Effector memory CD4-positive, alpha-beta T cell (primary cell): ENCODE data around the gene ZNF22.

Experiments used
- DNase-seq, 3 donors: peaks; one replicate each; pipeline ENCODE4 v3.0.0-alpha.2; 2020
- H3K27ac ChIP-seq: 2 replicates; pipeline ENCODE4 v1.7.0; 2013; ENCODE audit warnings: mild to moderate bottlenecking, low read length, moderate library complexity; ENCODE audit not compliant: insufficient read depth, poor library complexity, severe bottlenecking
- H3K27me3 ChIP-seq: replicated peaks from 2 replicates; pipeline ENCODE4 v1.7.0; 2013; ENCODE audit warnings: mild to moderate bottlenecking, low read length; ENCODE audit not compliant: insufficient read depth, control insufficient read depth, poor library complexity, severe bottlenecking
- H3K36me3 ChIP-seq: 2 replicates; pipeline ENCODE4 v1.7.0; 2013; ENCODE audit warnings: mild to moderate bottlenecking, low read length, moderate library complexity; ENCODE audit not compliant: control insufficient read depth, insufficient read depth
- H3K4me1 ChIP-seq: 2 replicates; pipeline ENCODE4 v1.7.0; 2013; ENCODE audit warnings: low read length, mild to moderate bottlenecking; ENCODE audit not compliant: control insufficient read depth, insufficient read depth, poor library complexity, severe bottlenecking
- H3K4me3 ChIP-seq: 2 replicates; pipeline ENCODE4 v1.7.0; 2013; ENCODE audit warnings: low read length, low read depth, mild to moderate bottlenecking; ENCODE audit not compliant: insufficient read depth, poor library complexity, severe bottlenecking
- H3K9me3 ChIP-seq: 2 replicates; pipeline ENCODE4 v1.7.0; 2013; ENCODE audit warnings: mild to moderate bottlenecking, low read length, moderate library complexity; ENCODE audit not compliant: control insufficient read depth

The ZNF22 gene

DNA sequence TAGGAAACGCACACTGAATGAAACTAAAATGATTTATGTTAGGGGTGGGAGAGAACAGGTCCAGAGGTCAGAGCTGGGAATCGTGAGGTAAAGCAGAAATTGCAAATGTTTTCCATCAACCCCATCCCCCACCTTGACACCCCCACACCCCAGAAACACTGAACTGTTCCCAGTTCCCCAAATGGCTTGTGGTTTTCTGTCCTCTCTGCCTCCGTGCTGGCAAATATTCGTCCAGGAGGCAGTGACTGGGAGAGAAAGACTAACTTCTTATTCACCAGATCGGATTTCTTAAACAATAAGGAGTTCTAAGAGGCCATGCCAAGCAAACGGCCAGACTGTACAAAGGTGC, 41.9 kb upstream of the ZNF22 start:
- no peak for DNase-seq
- Histone ChIP-seq H3K9me3 (no peaks in the 10 kb centered on the region), H3K36me3 (no peaks in the 10 kb centered on the region), H3K27me3 (no peaks in the 10 kb centered on the region), H3K4me3 (peak overlapping the region; percentile 70), H3K4me1 (peaks cover 17% of the 10 kb centered on the region), H3K27ac (peak overlapping the region; percentile 58)

DNA sequence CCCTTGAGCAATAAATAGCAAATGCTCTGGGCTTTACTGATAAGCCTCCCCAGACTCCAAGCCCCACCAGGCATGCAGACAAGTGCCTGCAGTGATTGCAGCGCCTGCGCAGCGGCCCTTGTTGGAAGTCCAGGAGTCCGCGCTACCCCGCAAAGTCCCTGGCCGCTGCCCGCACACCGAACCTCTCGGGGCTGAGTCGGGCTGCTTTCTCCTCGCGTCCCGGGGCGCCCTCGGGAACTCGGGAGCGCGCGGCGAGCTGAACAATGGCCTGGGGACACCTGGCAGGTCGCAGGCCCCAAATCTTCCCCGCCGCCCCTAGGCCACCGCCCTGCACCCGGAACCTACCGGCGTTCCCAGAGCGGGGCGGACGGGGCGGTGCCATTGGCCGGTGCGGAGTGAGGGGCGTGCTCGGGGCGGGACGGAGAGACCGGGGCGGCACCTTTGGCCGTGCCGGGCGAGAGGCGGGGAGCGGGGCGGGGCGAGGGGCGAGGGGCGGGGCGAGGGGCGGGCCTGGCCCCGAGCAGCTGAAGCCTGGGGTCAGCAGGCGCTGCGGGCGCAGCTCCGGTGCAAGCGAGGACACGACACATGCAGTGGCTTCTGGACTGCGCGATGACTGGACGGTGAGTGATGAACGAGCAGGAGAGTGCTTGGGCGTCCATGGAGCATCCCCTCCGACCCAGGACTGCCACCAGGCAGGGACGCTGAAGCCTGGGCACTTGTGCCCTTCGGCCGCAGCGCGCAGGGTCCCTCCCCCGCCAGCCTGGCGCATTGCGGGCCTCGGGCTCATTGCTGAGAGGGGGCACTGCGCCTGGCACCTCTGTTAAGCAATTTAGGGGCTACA, 41.3 kb upstream of the ZNF22 start, which contains the start of gene RASSF4:
TSS of gene RASSF4 (plus strand) at position 556 of the 841 bp plus-strand sequence. CDS start 10,401 bp downstream, outside the sequence.
- Histone ChIP-seq H3K4me3 (peak within 1 kb of the TSS; percentile 70), H3K36me3 (no peaks in the 10 kb centered on the region), H3K4me1 (peaks cover 17% of the 10 kb centered on the region), H3K27me3 (no peaks in the 10 kb centered on the region), H3K9me3 (no peaks in the 10 kb centered on the region), H3K27ac (peak within 1 kb of the TSS; percentile 58)
- peak; percentile 82 to 86 (median 84) for DNase-seq

DNA sequence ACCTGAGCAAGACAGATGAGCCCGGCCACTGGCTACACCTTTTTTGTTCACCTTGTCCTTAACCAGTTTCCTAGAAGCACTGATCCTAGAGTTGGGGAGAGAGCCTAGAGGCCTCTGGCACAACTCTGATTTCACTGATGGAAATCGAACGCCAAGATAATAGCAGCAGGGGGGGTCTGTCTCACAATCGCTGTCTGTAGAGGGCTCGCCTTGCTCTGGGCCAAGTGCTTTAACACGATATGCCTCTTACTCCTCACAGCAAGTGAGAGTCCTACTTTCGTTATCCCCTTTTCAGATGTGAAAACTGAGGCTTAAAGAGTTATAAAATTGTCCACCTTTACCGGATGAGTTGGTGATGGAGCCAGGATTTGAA, 40.6 kb upstream of the ZNF22 start:
- H3K36me3 ChIP-seq, result no peaks in the 10 kb centered on the region
- no peak overlapping the region for H3K27ac ChIP-seq

DNA sequence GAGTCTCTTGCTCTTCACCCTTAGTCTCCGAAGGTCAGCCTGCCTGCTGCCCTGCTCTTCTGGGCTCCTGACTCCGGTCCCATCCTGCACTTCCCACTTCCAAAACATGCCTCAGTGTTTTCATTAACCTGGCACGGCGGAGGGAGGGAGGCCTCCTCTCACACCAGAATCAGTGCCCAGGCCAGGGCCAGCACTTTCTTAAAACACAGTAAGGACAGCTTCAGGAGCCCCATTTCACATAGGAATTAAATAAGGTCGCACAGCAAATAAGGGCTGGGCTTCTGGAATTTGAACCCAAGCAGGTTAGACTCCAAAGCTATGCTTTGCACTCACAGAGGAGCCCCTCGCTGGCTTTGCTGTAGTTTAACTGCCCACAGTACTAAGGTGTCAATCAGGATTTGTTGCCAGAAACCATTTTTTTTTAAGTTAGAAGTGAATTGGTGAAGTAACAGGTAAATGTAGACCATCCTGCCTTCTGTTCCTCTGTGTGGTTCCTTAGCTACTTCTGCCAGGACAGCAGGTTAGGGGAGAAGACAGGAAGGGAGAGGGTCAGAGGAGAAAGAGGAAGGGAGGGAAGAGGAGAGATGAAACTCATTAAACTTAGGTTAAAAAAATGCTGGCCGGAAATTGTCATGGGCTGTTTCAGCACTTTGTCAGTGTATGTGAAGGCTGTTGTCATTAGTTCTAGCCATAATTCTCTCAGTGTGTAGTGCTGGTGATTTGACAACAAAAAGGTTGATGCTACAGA, 40.1 kb upstream of the ZNF22 start:
- H3K9me3 ChIP-seq, result no peaks in the 10 kb centered on the region
- H3K4me3 ChIP-seq, result no peak overlapping the region
- peaks cover 17% of the 10 kb centered on the region for H3K4me1 ChIP-seq
- no peak for DNase-seq
- H3K27me3 ChIP-seq, result no peaks in the 10 kb centered on the region
- no peaks in the 10 kb centered on the region for H3K36me3 ChIP-seq
- H3K27ac ChIP-seq, result no peak overlapping the region

More for the DNA sequence above, 40.6 kb upstream of the ZNF22 start:
- no peaks in the 10 kb centered on the region for H3K27me3 ChIP-seq
- peaks cover 17% of the 10 kb centered on the region for H3K4me1 ChIP-seq
- no peak for DNase-seq
- H3K9me3 ChIP-seq, result no peaks in the 10 kb centered on the region
- peak overlapping the region; percentile 70 for H3K4me3 ChIP-seq

DNA sequence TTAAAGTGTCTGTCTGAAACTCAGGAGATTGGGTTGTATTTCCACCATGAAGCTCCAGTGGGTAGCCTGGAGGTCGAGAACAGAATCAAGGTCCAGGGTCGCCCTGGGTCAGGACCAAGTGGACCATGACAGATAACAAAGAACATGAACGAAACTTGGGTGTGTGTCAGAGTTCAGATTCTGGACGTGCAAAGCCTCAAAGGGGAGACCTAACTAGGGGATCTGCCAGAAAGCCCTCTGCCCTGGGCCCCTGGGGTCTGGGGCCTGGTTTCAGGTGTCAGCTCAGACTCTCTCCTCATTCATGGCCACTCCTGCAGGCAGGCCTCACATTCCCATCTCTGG, 39.5 kb upstream of the ZNF22 start:
- H3K9me3 ChIP-seq, result no peaks in the 10 kb centered on the region
- DNase-seq, result no peak
- H3K36me3 ChIP-seq, result no peaks in the 10 kb centered on the region
- H3K4me1 ChIP-seq, result peaks cover 17% of the 10 kb centered on the region
- H3K27ac ChIP-seq, result no peak overlapping the region
- H3K4me3 ChIP-seq, result no peak overlapping the region
- no peaks in the 10 kb centered on the region for H3K27me3 ChIP-seq

DNA sequence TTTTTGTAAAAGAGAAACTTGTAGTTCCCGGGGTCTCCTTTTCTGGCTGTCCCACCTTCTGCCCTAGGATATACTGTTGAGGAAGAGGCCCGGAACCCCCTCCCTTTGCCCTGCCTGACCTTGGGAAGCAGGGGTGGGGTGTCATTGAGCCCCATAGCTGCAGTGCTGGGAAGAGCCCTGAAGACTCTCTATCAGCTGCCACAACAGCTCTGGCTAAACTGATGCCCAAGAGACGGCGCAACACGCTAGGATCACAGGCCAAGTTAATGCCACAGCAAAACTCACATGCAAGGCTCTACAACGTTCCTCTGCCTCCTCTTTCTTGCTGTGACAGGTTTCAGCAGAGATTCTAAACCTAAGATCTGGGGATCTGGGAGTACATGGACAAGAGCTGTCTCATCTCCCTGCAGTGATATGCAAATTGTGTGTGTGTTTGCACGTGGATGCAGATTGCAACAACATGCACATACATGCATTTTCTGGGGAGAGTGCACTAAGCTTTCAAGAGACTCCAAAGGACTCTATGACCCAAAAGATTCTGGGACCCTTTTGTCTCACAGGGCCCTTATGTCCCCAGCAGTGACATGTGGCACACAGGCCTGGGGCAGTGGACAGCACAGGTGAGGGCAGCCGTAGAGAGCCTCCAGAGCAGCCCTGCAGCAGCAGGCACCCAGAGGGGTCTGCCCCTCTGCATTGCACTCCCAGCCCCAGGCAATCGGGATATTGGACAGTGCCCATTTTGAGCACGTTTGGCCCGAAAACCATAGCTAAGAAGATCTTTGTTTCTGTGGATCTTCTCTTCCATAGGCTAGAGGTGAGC, 38.6 kb upstream of the ZNF22 start:
- Histone ChIP-seq H3K27ac (no peak overlapping the region), H3K36me3 (no peaks in the 10 kb centered on the region), H3K27me3 (no peaks in the 10 kb centered on the region), H3K4me1 (peaks cover 17% of the 10 kb centered on the region), H3K9me3 (no peaks in the 10 kb centered on the region), H3K4me3 (no peak overlapping the region)
- no peak for DNase-seq

DNA sequence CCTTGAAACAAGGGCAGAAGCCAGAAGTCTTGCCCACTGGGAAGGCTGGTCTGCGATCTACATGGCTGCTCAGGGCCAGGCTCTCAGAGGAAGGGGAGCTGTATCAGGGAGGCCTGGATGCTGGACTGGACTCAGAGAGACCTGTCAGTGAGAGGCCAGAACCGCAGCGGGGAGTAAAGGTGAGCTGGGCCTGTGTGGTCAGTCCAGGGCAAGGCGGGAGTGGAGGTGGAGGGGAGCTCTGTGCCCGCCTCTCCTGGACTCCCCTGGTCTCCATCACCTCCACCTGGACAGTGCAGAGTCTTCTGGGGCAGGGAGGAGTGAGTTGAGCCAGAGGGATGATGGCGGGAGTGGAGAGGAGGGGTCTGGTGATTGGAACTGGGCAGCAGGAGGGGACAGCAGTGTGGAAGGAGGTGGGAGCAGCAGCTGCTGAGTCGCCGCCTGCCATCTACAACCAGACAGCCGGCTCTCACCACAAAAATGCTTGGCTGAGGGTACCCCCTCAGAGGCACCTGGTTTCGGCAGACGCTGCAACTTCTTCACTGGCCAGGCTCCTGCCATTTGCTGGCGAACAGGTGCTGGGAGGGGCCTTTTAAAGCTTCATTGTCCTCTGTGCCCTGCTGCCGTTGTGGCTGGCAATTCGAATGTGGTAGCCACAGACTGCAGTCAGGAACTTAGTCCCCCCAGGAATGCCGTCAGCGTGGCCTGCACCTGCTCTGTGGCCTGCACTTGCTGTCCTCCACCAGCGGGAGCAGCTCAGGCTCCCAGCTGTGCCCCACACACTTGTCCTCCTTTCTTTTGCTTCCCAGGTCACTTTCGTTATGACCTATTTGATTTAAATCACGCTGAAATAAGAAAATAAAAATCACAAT, 37.6 kb upstream of the ZNF22 start:
- peaks cover 16% of the 10 kb centered on the region for H3K4me1 ChIP-seq
- no peaks in the 10 kb centered on the region for H3K27me3 ChIP-seq
- DNase-seq, result no peak
- H3K36me3 ChIP-seq, result no peaks in the 10 kb centered on the region
- no peak overlapping the region for H3K4me3 ChIP-seq
- H3K27ac ChIP-seq, result no peak overlapping the region
- no peaks in the 10 kb centered on the region for H3K9me3 ChIP-seq

DNA sequence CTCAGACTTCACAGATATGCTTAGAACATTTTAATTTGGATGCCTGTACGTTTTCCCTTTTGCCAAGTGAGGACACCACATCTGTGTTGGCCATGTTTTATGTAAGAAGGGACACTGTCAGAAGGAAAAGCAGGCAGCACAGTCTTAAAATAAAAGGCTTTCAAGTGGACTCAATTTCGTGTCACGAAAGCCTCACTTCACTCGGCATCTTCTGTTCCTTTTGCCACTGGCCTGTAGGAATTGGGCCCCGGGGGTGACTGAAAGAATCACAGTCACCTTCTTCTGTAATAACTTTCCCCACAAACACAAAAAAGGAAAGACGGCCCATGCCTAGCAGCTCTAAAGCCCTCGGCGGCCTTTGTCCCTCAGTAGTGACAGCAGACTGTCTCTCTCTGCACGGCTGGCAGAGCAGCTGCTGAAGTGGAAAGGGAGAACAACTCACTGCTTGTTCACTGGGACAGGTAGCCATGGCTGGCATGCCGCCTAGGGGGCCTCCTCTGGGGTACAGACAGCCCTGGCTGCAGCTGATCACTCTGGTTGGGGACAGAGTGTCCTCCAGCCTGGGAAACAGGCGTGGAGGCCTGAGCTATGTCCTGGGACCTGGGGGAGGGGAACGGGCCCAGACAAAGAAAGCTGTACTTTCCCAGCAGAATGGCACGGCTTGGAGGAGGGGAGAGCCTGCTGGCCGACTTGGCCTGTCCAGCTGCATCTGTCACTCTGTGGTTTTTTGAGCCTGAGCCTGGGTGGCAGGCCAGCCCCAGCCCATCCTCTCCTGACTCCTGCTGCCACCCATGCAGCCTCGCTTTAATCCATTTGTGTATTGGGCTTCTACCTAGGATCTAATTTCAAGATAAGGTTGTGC, 36.7 kb upstream of the ZNF22 start:
- DNase-seq, result no peak
- Histone ChIP-seq H3K27me3 (no peaks in the 10 kb centered on the region), H3K27ac (no peak overlapping the region), H3K4me1 (peaks cover 7% of the 10 kb centered on the region), H3K36me3 (no peaks in the 10 kb centered on the region), H3K4me3 (no peak overlapping the region), H3K9me3 (no peaks in the 10 kb centered on the region)

DNA sequence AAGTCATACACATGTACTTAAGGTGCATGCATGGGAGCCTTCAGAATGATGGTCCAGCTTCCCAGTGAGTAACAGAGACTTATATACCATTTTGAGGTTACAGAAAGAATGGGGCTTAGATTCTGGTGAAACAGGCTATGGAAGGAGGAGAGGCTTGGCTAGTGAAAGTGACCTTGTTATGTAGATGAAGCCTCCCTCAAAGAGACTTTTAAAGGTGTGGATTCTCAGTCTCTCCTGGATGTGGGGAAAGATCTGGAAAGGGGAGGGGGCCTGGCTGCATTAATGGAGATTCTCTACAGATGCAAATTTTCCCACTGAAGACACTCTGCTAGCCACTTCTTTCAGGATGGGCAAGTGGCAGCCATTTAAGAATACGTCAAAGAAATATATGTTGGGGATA, 35.6 kb upstream of the ZNF22 start:
- Histone ChIP-seq H3K4me1 (peaks cover 1% of the 10 kb centered on the region), H3K36me3 (no peaks in the 10 kb centered on the region), H3K27ac (no peak overlapping the region), H3K4me3 (no peak overlapping the region), H3K9me3 (no peaks in the 10 kb centered on the region), H3K27me3 (no peaks in the 10 kb centered on the region)
- DNase-seq, result no peak
